ENCODE results near the gene APH1A. TPM values are rescaled to one million over a fixed set of nuclear protein-coding genes. Genes with fewer than 3 reads are reported as not detected.

APH1A gene
- total and polyA plus RNA-seq, 10 of the 15 experiments (the other 5 are each of a cell fraction or from before 2014, with no cell fraction given), result 6.7 to 130 (median 87.7) TPM

DNA sequence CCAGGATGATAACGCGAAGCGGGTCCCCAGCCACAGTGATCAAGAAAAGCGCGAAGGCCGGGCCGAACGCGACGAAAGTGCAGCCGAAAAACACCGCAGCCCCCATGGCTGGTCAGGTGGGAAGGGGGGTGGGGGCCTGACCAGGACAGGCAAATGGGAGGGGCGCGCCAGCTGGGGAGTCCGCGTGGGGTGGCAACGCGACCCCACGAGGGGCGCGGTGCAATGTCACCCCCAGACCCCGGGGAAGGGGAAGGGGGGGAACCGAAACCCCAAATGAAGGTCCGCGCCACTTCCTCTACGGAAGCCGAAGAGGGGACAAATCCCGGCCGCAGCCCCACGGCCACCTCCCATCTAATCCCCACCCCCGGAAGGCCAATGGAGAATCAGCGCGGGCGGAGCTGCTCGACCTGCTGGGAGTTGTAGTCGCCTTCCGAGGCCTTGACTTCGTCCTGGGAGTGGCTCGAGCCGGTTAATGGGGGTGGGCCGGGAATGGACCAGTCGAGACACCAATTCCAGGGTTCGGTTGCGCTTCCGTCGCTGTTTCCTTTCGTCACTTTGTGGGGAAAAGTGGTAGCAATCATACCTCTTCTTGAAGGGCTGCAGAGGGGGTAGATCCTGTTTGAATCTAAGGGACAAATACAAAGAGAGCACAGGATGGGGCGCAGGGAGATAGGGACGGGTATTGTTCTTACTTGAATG, at the start of gene APH1A (continued):
- TF ChIP-seq ZBTB40 (IDR thresholded peaks at IDR 0.05; ENCODE audit: borderline replicate concordance) (peak; percentile 89), SMC3 (IDR thresholded peaks at IDR 0.05; ENCODE audit: borderline replicate concordance, low read length) (no peak), POLR2AphosphoS2 (IDR thresholded peaks at IDR 0.05; ENCODE audit: low read depth, low read length) (no peak), IRF4 (IDR thresholded peaks at IDR 0.05; ENCODE audit: low read depth, low read length) (peak; percentile 74), NFYB (IDR thresholded peaks at IDR 0.05; ENCODE audit: insufficient read depth, low read depth, low read length) (peak; percentile 66; the same call in 1 of the 2 replicates), PAX8 (IDR thresholded peaks at IDR 0.05) (no peak), SIN3A (IDR thresholded peaks at IDR 0.05; ENCODE audit: low read depth, low read length) (peak; percentile 24; the same call in 1 of the 2 replicates), SP1 (IDR thresholded peaks at IDR 0.05; ENCODE audit: low read depth, low read length) (peak; percentile 35), ETV6 (conservative IDR thresholded peaks at IDR 0.05 in 1 of 2, IDR thresholded peaks at IDR 0.05 in 1 of 2; ENCODE audit: borderline replicate concordance in 1 of 2, low read depth in 1 of 2) (no peak), FOXK2 (IDR thresholded peaks at IDR 0.05) (no peak; the same call in 1 of the 2 replicates), NFXL1 (IDR thresholded peaks at IDR 0.05; ENCODE audit: borderline replicate concordance) (no peak), SPI1 (IDR thresholded peaks at IDR 0.05; ENCODE audit: borderline replicate concordance, insufficient read depth, low read depth, low read length) (peak; percentile 79), ESRRA (IDR thresholded peaks at IDR 0.05; ENCODE audit: low read length) (peak; percentile 26; the same call in 1 of the 2 replicates), GATAD2B (conservative IDR thresholded peaks at IDR 0.05; ENCODE audit: low read depth) (peak; percentile 76)
- TF ChIP-seq, protein P1, sequence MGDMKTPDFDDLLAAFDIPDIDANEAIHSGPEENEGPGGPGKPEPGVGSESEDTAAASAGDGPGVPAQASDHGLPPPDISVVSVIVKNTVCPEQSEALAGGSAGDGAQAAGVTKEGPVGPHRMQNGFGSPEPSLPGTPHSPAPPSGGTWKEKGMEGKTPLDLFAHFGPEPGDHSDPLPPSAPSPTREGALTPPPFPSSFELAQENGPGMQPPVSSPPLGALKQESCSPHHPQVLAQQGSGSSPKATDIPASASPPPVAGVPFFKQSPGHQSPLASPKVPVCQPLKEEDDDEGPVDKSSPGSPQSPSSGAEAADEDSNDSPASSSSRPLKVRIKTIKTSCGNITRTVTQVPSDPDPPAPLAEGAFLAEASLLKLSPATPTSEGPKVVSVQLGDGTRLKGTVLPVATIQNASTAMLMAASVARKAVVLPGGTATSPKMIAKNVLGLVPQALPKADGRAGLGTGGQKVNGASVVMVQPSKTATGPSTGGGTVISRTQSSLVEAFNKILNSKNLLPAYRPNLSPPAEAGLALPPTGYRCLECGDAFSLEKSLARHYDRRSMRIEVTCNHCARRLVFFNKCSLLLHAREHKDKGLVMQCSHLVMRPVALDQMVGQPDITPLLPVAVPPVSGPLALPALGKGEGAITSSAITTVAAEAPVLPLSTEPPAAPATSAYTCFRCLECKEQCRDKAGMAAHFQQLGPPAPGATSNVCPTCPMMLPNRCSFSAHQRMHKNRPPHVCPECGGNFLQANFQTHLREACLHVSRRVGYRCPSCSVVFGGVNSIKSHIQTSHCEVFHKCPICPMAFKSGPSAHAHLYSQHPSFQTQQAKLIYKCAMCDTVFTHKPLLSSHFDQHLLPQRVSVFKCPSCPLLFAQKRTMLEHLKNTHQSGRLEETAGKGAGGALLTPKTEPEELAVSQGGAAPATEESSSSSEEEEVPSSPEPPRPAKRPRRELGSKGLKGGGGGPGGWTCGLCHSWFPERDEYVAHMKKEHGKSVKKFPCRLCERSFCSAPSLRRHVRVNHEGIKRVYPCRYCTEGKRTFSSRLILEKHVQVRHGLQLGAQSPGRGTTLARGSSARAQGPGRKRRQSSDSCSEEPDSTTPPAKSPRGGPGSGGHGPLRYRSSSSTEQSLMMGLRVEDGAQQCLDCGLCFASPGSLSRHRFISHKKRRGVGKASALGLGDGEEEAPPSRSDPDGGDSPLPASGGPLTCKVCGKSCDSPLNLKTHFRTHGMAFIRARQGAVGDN (IDR thresholded peaks at IDR 0.05), result peak; percentile 49
- TF ChIP-seq, protein P2, sequence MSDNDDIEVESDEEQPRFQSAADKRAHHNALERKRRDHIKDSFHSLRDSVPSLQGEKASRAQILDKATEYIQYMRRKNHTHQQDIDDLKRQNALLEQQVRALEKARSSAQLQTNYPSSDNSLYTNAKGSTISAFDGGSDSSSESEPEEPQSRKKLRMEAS (IDR thresholded peaks at IDR 0.05; ENCODE audit: low read depth, low read length), result no peak
- TF ChIP-seq, protein P3, sequence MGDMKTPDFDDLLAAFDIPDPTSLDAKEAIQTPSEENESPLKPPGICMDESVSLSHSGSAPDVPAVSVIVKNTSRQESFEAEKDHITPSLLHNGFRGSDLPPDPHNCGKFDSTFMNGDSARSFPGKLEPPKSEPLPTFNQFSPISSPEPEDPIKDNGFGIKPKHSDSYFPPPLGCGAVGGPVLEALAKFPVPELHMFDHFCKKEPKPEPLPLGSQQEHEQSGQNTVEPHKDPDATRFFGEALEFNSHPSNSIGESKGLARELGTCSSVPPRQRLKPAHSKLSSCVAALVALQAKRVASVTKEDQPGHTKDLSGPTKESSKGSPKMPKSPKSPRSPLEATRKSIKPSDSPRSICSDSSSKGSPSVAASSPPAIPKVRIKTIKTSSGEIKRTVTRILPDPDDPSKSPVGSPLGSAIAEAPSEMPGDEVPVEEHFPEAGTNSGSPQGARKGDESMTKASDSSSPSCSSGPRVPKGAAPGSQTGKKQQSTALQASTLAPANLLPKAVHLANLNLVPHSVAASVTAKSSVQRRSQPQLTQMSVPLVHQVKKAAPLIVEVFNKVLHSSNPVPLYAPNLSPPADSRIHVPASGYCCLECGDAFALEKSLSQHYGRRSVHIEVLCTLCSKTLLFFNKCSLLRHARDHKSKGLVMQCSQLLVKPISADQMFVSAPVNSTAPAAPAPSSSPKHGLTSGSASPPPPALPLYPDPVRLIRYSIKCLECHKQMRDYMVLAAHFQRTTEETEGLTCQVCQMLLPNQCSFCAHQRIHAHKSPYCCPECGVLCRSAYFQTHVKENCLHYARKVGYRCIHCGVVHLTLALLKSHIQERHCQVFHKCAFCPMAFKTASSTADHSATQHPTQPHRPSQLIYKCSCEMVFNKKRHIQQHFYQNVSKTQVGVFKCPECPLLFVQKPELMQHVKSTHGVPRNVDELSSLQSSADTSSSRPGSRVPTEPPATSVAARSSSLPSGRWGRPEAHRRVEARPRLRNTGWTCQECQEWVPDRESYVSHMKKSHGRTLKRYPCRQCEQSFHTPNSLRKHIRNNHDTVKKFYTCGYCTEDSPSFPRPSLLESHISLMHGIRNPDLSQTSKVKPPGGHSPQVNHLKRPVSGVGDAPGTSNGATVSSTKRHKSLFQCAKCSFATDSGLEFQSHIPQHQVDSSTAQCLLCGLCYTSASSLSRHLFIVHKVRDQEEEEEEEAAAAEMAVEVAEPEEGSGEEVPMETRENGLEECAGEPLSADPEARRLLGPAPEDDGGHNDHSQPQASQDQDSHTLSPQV (IDR thresholded peaks at IDR 0.05), result no peak
